ENCODE measurements around the gene RASAL3. TPM values are rescaled to one million over a fixed set of nuclear protein-coding genes. Genes with fewer than 3 reads are reported as not detected.

Gene RASAL3
- total and polyA plus RNA-seq, 2 of the 8 experiments (the other 6 are each of a cell fraction or from before 2014, with no cell fraction given) = 0.19 to 0.63 TPM

DNA sequence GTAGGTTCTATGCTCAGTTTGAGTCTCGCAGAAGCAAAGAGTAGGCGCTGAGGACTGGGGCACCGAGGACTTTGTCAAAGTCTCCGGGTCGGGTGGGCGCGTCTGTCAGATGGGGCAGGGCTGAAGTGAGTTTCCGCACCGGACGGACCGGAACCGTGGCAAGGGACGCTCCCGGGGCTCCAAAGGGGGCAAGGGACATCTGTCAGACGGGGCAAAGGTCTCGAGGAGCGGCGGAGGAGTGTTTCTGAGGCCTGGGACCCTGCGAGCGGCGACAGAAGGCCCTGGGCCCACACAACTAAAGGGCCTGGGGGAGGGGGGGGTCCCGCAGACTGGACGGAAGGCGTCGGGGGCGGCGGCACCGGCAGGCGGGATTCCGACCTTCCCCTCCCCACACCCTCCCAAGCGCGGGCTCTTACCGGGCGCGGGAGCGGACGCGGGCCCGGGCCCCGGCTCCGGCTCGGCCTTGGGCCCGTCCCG lies 32.3 kb downstream of the RASAL3 start:
- 0 out of 2 replicates have a peak, but pooled peaks have one; percentile 5 for TF ChIP-seq KDM5A (IDR thresholded peaks at IDR 0.05; ENCODE audit: low read length)
- no peak for TF ChIP-seq EP300 (IDR thresholded peaks at IDR 0.05; ENCODE audit: borderline replicate concordance in 1 of 2, low read depth in 2 of 2, low read length in 2 of 2)
- 0 out of 2 replicates have a peak, but pooled peaks have one; percentile 2 for TF ChIP-seq TAF1 (IDR thresholded peaks at IDR 0.05; ENCODE audit: low read depth, low read length)
- peak in 1 of 2 experiments; percentile 43; a peak in 2 of 3 replicates for TF ChIP-seq POLR2A (IDR thresholded peaks at IDR 0.05; ENCODE audit: control extremely low read depth in 1 of 2, low read depth in 2 of 2, low read length in 2 of 2)
- TF ChIP-seq SP2 (IDR thresholded peaks at IDR 0.05; ENCODE audit: low read length) = no peak
- TF ChIP-seq SIN3A (conservative IDR thresholded peaks at IDR 0.05 in 1 of 2, IDR thresholded peaks at IDR 0.05 in 1 of 2; ENCODE audit: low read depth in 1 of 2, low read length in 2 of 2) = 0 out of 4 replicates have a peak, but pooled peaks of 1 of the 2 experiments have one; percentile 24
- peak; percentile 72 for TF ChIP-seq SAP30 (IDR thresholded peaks at IDR 0.05; ENCODE audit: insufficient read depth, insufficient replicate concordance, low read length)
- no peak overlapping the region for H3K56ac ChIP-seq (replicated peaks; ENCODE audit: insufficient read length, low read depth, low read length)
- H3K27me3 ChIP-seq (replicated peaks in 1 of 4; ENCODE audit: control insufficient read depth in 3 of 4, extremely low read depth in 1 of 4, insufficient read depth in 3 of 4, low read length in 3 of 4) = no peaks in the 10 kb centered on the region; a peak in 1 of 7 replicates
- peaks cover 0 to 4% (median 0%) of the 10 kb centered on the region in 4 experiments; a peak in 1 of 8 replicates for H3K36me3 ChIP-seq (ENCODE audit: control insufficient read depth in 2 of 4, insufficient read depth in 4 of 4, low read length in 3 of 4)
- H2BK12ac ChIP-seq (ENCODE audit: low read depth, low read length) = no peak overlapping the region
- H4K20me1 ChIP-seq (replicated peaks in 1 of 2; ENCODE audit: control insufficient read depth in 1 of 2, insufficient read depth in 2 of 2, low read length in 2 of 2) = peaks cover 11 to 12% of the 10 kb centered on the region in 2 experiments
- no peak overlapping the region for H3K14ac ChIP-seq (ENCODE audit: insufficient read length)
- CTCF ChIA-PET (ENCODE audit: partially characterized antibody) = interaction anchor here (5.1 to 7.5 kb wide), 2 partner anchors 12 kb away, joined by 28 to 48 read pairs; partner anchors contain the start of gene AKAP8L
- no peak overlapping the region for H4K91ac ChIP-seq (replicated peaks; ENCODE audit: insufficient read length, low read length)
- H3K23ac ChIP-seq (ENCODE audit: insufficient read length) = no peak overlapping the region
- peak overlapping the region; percentile 30; the same call in 1 of the 2 replicates for H3K27ac ChIP-seq (ENCODE audit: low read depth, low read length)
- H3K18ac ChIP-seq (ENCODE audit: extremely low read depth, low read length) = no peak overlapping the region
- H3K9me3 ChIP-seq (ENCODE audit: insufficient read depth in 2 of 2, low read depth in 1 of 2, low read length in 1 of 2) = no peaks in the 10 kb centered on the region
- H4K8ac ChIP-seq (ENCODE audit: extremely low read depth, insufficient read depth, low read length) = peak overlapping the region; percentile 89; the same call in 1 of the 2 replicates
- H3K79me1 ChIP-seq (ENCODE audit: low read depth, low read length) = peaks cover 22% of the 10 kb centered on the region
- H2BK15ac ChIP-seq (ENCODE audit: low read length) = no peak overlapping the region
- H2AFZ ChIP-seq (ENCODE audit: low read length) = no peak overlapping the region
- WGBS, 2 experiments (ENCODE audit: extremely low coverage in 1 of 2, insufficient coverage in 1 of 2, insufficient read length in 1 of 2, insufficient replicate concordance in 2 of 2, low coverage in 1 of 2, low lambda C conversion rate in 2 of 2, missing lambda C conversion rate in 1 of 2) = 4% methylated on average over 15 of the region's 44 CpGs; no CpG with 5 or more reads in 1 of the 2 experiments
- peaks cover 0 to 29% of the 10 kb centered on the region in 2 experiments; a peak in 2 of 4 replicates for H3K79me2 ChIP-seq (ENCODE audit: control insufficient read depth in 1 of 2, insufficient read depth in 2 of 2, low read length in 2 of 2)
- no peak for FAIRE-seq
- H3K23me2 ChIP-seq (ENCODE audit: low read depth, low read length) = peaks cover 10% of the 10 kb centered on the region
- H2BK120ac ChIP-seq (replicated peaks; ENCODE audit: low read depth, low read length) = no peak overlapping the region
- H4K5ac ChIP-seq (ENCODE audit: insufficient read length, low read depth, low read length) = no peak overlapping the region
- H2AK5ac ChIP-seq (ENCODE audit: low read depth, low read length) = no peak overlapping the region
- H3K4me3 ChIP-seq (ENCODE audit: extremely low read depth in 1 of 4, insufficient read depth in 2 of 4, low read depth in 3 of 4, low read length in 4 of 4) = peak overlapping the region; percentile 64 to 89 (median 76)
- H3K4me1 ChIP-seq (replicated peaks in 1 of 4; ENCODE audit: control insufficient read depth in 3 of 4, insufficient read depth in 4 of 4, low read length in 3 of 4) = peaks cover 0 to 13% (median 8%) of the 10 kb centered on the region in 4 experiments; a peak in 6 of 7 replicates
- no peak for DNase-seq (ENCODE audit: low read depth in 1 of 2, low spot score in 2 of 2)
- H2BK20ac ChIP-seq (ENCODE audit: low read length) = no peak overlapping the region
- peak overlapping the region; percentile 90 to 91 for H3K4me2 ChIP-seq (ENCODE audit: insufficient read depth in 1 of 2, low read depth in 2 of 2, low read length in 2 of 2)
- H2BK5ac ChIP-seq (ENCODE audit: low read depth, low read length) = no peak overlapping the region
- POLR2A ChIA-PET (ENCODE audit: partially characterized antibody) = interaction anchor here (0.8 to 5.3 kb wide), 6 partner anchors 13 to 100 kb away, joined by 3 to 71 read pairs (median 4); partner anchors contain the start of genes AKAP8, AKAP8L and BRD4
- H3K4ac ChIP-seq (replicated peaks; ENCODE audit: insufficient read length, low read depth, low read length) = no peak overlapping the region
- peak overlapping the region; percentile 34 to 85 (median 76); a peak in 6 of 7 replicates for H3K9ac ChIP-seq (replicated peaks in 1 of 4; ENCODE audit: extremely low read depth in 1 of 4, low read depth in 3 of 4, low read length in 3 of 4)

Data from H1 (cell line).